HG03460 (cell line): ENCODE results near the gene INTS4.
"Not testable (repeated sequence)": the region's sequence is repeated elsewhere in the genome, so short reads cannot be mapped to it uniquely, and the experiment has no call there.

Source experiments
- ATAC-seq: cut with Tn5 transposase; IDR thresholded peaks from one replicate; pipeline ENCODE4 v1.9.1; 2021; ENCODE audit not compliant: unreplicated experiment

INTS4 gene

GRCh38 chr11:77882396-77882795, 112.1 kb downstream of the INTS4 start:
- ATAC-seq = no peak

GRCh38 chr11:77879218-77879617, 115.2 kb downstream of the INTS4 start:
- peak; percentile 70 for ATAC-seq

- ATAC-seq = not testable (repeated sequence)
These were observed 116.2 kb downstream of the INTS4 start for GRCh38 chr11:77878247-77878646.

- ATAC-seq = no peak
These were observed 118.4 kb downstream of the INTS4 start for GRCh38 chr11:77876045-77876444.

GRCh38 chr11:77874206-77874605, 120.3 kb downstream of the INTS4 start:
- ATAC-seq = no peak

GRCh38 chr11:77873345-77873744, 121.1 kb downstream of the INTS4 start:
- ATAC-seq = no peak

- no peak for ATAC-seq
These were observed 122.6 kb downstream of the INTS4 start for GRCh38 chr11:77871855-77872254.

GRCh38 chr11:77868744-77869143, 125.7 kb downstream of the INTS4 start:
- no peak for ATAC-seq

- ATAC-seq = no peak
These were observed 128.1 kb downstream of the INTS4 start for GRCh38 chr11:77866336-77866735.

GRCh38 chr11:77865805-77866204, 128.7 kb downstream of the INTS4 start:
- no peak for ATAC-seq

- ATAC-seq = not testable (repeated sequence)
These were observed 133.0 kb downstream of the INTS4 start for GRCh38 chr11:77861444-77861843.

GRCh38 chr11:77857906-77858457, 136.5 kb downstream of the INTS4 start:
- ATAC-seq = not testable (repeated sequence)

GRCh38 chr11:77854838-77855237, 139.6 kb downstream of the INTS4 start:
- ATAC-seq = no peak

- ATAC-seq = no peak
These were observed 143.0 kb downstream of the INTS4 start for GRCh38 chr11:77851503-77851902.

GRCh38 chr11:77843700-77844099, 150.8 kb downstream of the INTS4 start:
- not testable (repeated sequence) for ATAC-seq

- no peak for ATAC-seq
These were observed 151.9 kb downstream of the INTS4 start for GRCh38 chr11:77842441-77843121.

GRCh38 chr11:77833302-77833701, 161.2 kb downstream of the INTS4 start:
- ATAC-seq = no peak

- ATAC-seq = no peak
These were observed 165.5 kb downstream of the INTS4 start for GRCh38 chr11:77828926-77829325.
